ENCODE results near the gene EVL. TPM values are rescaled to one million over a fixed set of nuclear protein-coding genes. Genes with fewer than 3 reads are reported as not detected.

Gene EVL
- total RNA-seq, 1 experiment from 2014 or later, result 31.5 TPM

- no peaks in the 10 kb centered on the region for H3K9me3 ChIP-seq (replicated peaks)
- peaks cover 43% of the 10 kb centered on the region for H3K4me1 ChIP-seq
- peak; percentile 88 to 89 for DNase-seq
- H3K27me3 ChIP-seq, result no peaks in the 10 kb centered on the region
- no peaks in the 10 kb centered on the region; the same call in 1 of the 2 replicates for H3K36me3 ChIP-seq
- peak overlapping the region; percentile 85 for H3K27ac ChIP-seq
- H3K4me3 ChIP-seq, result no peak overlapping the region
These were observed 59.4 kb downstream of the EVL start for GRCh38 chr14:100124551-100125088.

- no peak for DNase-seq
- Histone ChIP-seq H3K27me3 (no peaks in the 10 kb centered on the region), H3K27ac (no peak overlapping the region), H3K4me1 (peaks cover 35% of the 10 kb centered on the region), H3K9me3 (replicated peaks) (no peaks in the 10 kb centered on the region), H3K4me3 (no peak overlapping the region), H3K36me3 (no peaks in the 10 kb centered on the region; the same call in 1 of the 2 replicates)
These were observed 61.2 kb downstream of the EVL start for GRCh38 chr14:100126401-100126800.

- no peak for DNase-seq
- Histone ChIP-seq H3K27ac (no peak overlapping the region), H3K9me3 (replicated peaks) (no peaks in the 10 kb centered on the region), H3K4me3 (no peak overlapping the region), H3K4me1 (peaks cover 19% of the 10 kb centered on the region), H3K36me3 (no peaks in the 10 kb centered on the region; the same call in 1 of the 2 replicates), H3K27me3 (no peaks in the 10 kb centered on the region)
These were observed 62.7 kb downstream of the EVL start for GRCh38 chr14:100127853-100128455.

GRCh38 chr14:100128688-100129087 lies 63.5 kb downstream of the EVL start:
- H3K27ac ChIP-seq, result no peak overlapping the region
- no peaks in the 10 kb centered on the region for H3K9me3 ChIP-seq (replicated peaks)
- no peak overlapping the region for H3K4me3 ChIP-seq
- no peaks in the 10 kb centered on the region; the same call in 1 of the 2 replicates for H3K36me3 ChIP-seq
- no peak for DNase-seq
- H3K4me1 ChIP-seq, result peaks cover 12% of the 10 kb centered on the region
- H3K27me3 ChIP-seq, result no peaks in the 10 kb centered on the region

- Histone ChIP-seq H3K36me3 (no peaks in the 10 kb centered on the region; the same call in 1 of the 2 replicates), H3K9me3 (replicated peaks) (no peaks in the 10 kb centered on the region), H3K4me1 (peaks cover 7% of the 10 kb centered on the region), H3K27ac (no peak overlapping the region), H3K27me3 (no peaks in the 10 kb centered on the region), H3K4me3 (no peak overlapping the region)
- DNase-seq, result no peak
These were observed 64.0 kb downstream of the EVL start for GRCh38 chr14:100129161-100129589.

GRCh38 chr14:100130521-100130920 lies 65.3 kb downstream of the EVL start:
- H3K9me3 ChIP-seq (replicated peaks), result no peaks in the 10 kb centered on the region
- DNase-seq, result peak; percentile 19 to 51
- H3K27ac ChIP-seq, result no peak overlapping the region
- H3K4me1 ChIP-seq, result no peaks in the 10 kb centered on the region
- H3K4me3 ChIP-seq, result no peak overlapping the region
- no peaks in the 10 kb centered on the region for H3K27me3 ChIP-seq
- no peaks in the 10 kb centered on the region; the same call in 1 of the 2 replicates for H3K36me3 ChIP-seq

- no peak overlapping the region for H3K4me3 ChIP-seq
- H3K27ac ChIP-seq, result no peak overlapping the region
- no peaks in the 10 kb centered on the region for H3K4me1 ChIP-seq
- H3K9me3 ChIP-seq (replicated peaks), result no peaks in the 10 kb centered on the region
- H3K27me3 ChIP-seq, result no peaks in the 10 kb centered on the region
- DNase-seq, result no peak
- no peaks in the 10 kb centered on the region; the same call in 1 of the 2 replicates for H3K36me3 ChIP-seq
These were observed 66.0 kb downstream of the EVL start for GRCh38 chr14:100131181-100131580.

- Histone ChIP-seq H3K9me3 (replicated peaks) (no peaks in the 10 kb centered on the region), H3K4me3 (no peak overlapping the region), H3K27ac (no peak overlapping the region), H3K4me1 (no peaks in the 10 kb centered on the region), H3K27me3 (no peaks in the 10 kb centered on the region), H3K36me3 (no peaks in the 10 kb centered on the region; the same call in 1 of the 2 replicates)
- no peak for DNase-seq
These were observed 67.1 kb downstream of the EVL start for GRCh38 chr14:100132161-100132902.

- DNase-seq, result no peak
- Histone ChIP-seq H3K9me3 (replicated peaks) (no peaks in the 10 kb centered on the region), H3K27ac (no peak overlapping the region), H3K4me1 (peaks cover 2% of the 10 kb centered on the region), H3K4me3 (no peak overlapping the region), H3K27me3 (no peaks in the 10 kb centered on the region), H3K36me3 (no peaks in the 10 kb centered on the region)
These were observed 67.8 kb downstream of the EVL start for GRCh38 chr14:100132903-100133510.

- Histone ChIP-seq H3K27me3 (no peaks in the 10 kb centered on the region), H3K9me3 (replicated peaks) (no peaks in the 10 kb centered on the region), H3K4me3 (no peak overlapping the region), H3K36me3 (no peaks in the 10 kb centered on the region), H3K4me1 (peaks cover 7% of the 10 kb centered on the region), H3K27ac (no peak overlapping the region)
- DNase-seq, result no peak
These were observed 69.4 kb downstream of the EVL start for GRCh38 chr14:100134586-100134985.

GRCh38 chr14:100135073-100135472 lies 69.9 kb downstream of the EVL start:
- Histone ChIP-seq H3K27me3 (no peaks in the 10 kb centered on the region), H3K36me3 (no peaks in the 10 kb centered on the region), H3K4me1 (peaks cover 7% of the 10 kb centered on the region), H3K27ac (no peak overlapping the region), H3K9me3 (replicated peaks) (no peaks in the 10 kb centered on the region), H3K4me3 (no peak overlapping the region)
- DNase-seq, result no peak

GRCh38 chr14:100135784-100136183 lies 70.6 kb downstream of the EVL start:
- H3K9me3 ChIP-seq (replicated peaks), result no peaks in the 10 kb centered on the region
- no peaks in the 10 kb centered on the region for H3K27me3 ChIP-seq
- no peaks in the 10 kb centered on the region for H3K36me3 ChIP-seq
- H3K27ac ChIP-seq, result no peak overlapping the region
- no peak for DNase-seq
- peaks cover 7% of the 10 kb centered on the region for H3K4me1 ChIP-seq
- H3K4me3 ChIP-seq, result no peak overlapping the region

GRCh38 chr14:100137173-100137572 lies 72.0 kb downstream of the EVL start:
- Histone ChIP-seq H3K27me3 (no peaks in the 10 kb centered on the region), H3K4me1 (peaks cover 7% of the 10 kb centered on the region), H3K27ac (no peak overlapping the region), H3K36me3 (no peaks in the 10 kb centered on the region), H3K4me3 (no peak overlapping the region), H3K9me3 (replicated peaks) (no peaks in the 10 kb centered on the region)
- DNase-seq, result no peak

- Histone ChIP-seq H3K27me3 (no peaks in the 10 kb centered on the region), H3K4me3 (no peak overlapping the region), H3K36me3 (no peaks in the 10 kb centered on the region), H3K27ac (no peak overlapping the region), H3K4me1 (peaks cover 7% of the 10 kb centered on the region), H3K9me3 (replicated peaks) (no peaks in the 10 kb centered on the region)
- no peak for DNase-seq
These were observed 73.0 kb downstream of the EVL start for GRCh38 chr14:100138082-100138787.
